HUDEP-2 (cell line): Measurements from ENCODE around the gene C14orf132.

Source experiments
- DNase-seq, 76 experiments: peaks; one replicate each; lab custom pipeline; 2025; ENCODE audit not compliant: unreplicated experiment in 76 of 76; lab: John Stamatoyannopoulos, UW

Gene C14orf132

GRCh38 chr14:96081767-96082400, 42.7 kb downstream of the C14orf132 start:
- no peak for DNase-seq

- no peak for DNase-seq
Observed at GRCh38 chr14:96082420-96083300, 43.5 kb downstream of the C14orf132 start.

GRCh38 chr14:96083667-96084320, 44.6 kb downstream of the C14orf132 start:
- no peak for DNase-seq

- DNase-seq, result no peak
Observed at GRCh38 chr14:96084796-96085195, 45.6 kb downstream of the C14orf132 start.

GRCh38 chr14:96085369-96085768, 46.2 kb downstream of the C14orf132 start:
- DNase-seq, result no peak

- DNase-seq, result no peak
Observed at GRCh38 chr14:96086032-96086431, 46.9 kb downstream of the C14orf132 start.

- no peak for DNase-seq
Observed at GRCh38 chr14:96086574-96087077, 47.5 kb downstream of the C14orf132 start.

GRCh38 chr14:96088074-96088473, 48.9 kb downstream of the C14orf132 start:
- no peak for DNase-seq

- DNase-seq, result no peak
Observed at GRCh38 chr14:96088481-96088880, 49.3 kb downstream of the C14orf132 start.

- no peak for DNase-seq
Observed at GRCh38 chr14:96088911-96089310, 49.7 kb downstream of the C14orf132 start.

- DNase-seq, result no peak
Observed at GRCh38 chr14:96089401-96089800, 50.2 kb downstream of the C14orf132 start.

- DNase-seq, result no peak
Observed at GRCh38 chr14:96090441-96091148, 51.4 kb downstream of the C14orf132 start.

- DNase-seq, result no peak
Observed at GRCh38 chr14:96091149-96091693, 52.1 kb downstream of the C14orf132 start.

- DNase-seq, result no peak
Observed at GRCh38 chr14:96091941-96092411, 52.8 kb downstream of the C14orf132 start.

GRCh38 chr14:96092936-96093335, 53.8 kb downstream of the C14orf132 start:
- no peak for DNase-seq

GRCh38 chr14:96094211-96094610, 55.0 kb downstream of the C14orf132 start:
- no peak for DNase-seq

- no peak for DNase-seq
Observed at GRCh38 chr14:96094656-96095055, 55.5 kb downstream of the C14orf132 start.

- DNase-seq, result no peak
Observed at GRCh38 chr14:96095058-96095457, 55.9 kb downstream of the C14orf132 start.

- DNase-seq, result no peak
Observed at GRCh38 chr14:96095581-96096476, 56.7 kb downstream of the C14orf132 start.
